Endothelial cell of umbilical vein (primary cell): ENCODE data around the gene TMEM175. TPM values are rescaled to one million over a fixed set of nuclear protein-coding genes. Genes with fewer than 3 reads are reported as not detected.

Experiments
- BruUV-seq: library from RNA; stranded (reverse); fragments of 400-500 nt; replicated peaks from 2 replicates; lab custom pipeline; 2021; lab: Mats Ljungman, UMichigan
- CTCF ChIA-PET: fragments of 300-600, 350-600 bp; sonication (Branson Sonifier 250); formaldehyde crosslinking; loops from one replicate; lab custom pipeline; 2021; ENCODE audit warnings: antibody characterized with exemption, inconsistent platforms; lab: Charles Lee
- POLR2A ChIA-PET: fragments of 300-600, 350-600 bp; sonication (Branson Sonifier 250); formaldehyde crosslinking; loops from one replicate; lab custom pipeline; 2021; ENCODE audit warnings: antibody characterized with exemption, inconsistent platforms; lab: Charles Lee
- DNase-seq: peaks from one replicate; pipeline ENCODE4 v3.0.0-alpha.2; 2011; ENCODE audit warnings: low read depth, low spot score
- FAIRE-seq: peaks from 2 replicates; lab custom pipeline; 2011; peaks lifted over from hg19 to GRCh38; lab: Jason Lieb, UNC
- H2AFZ ChIP-seq: 2 replicates; pipeline ENCODE4 v1.6.0; 2012; ENCODE audit warnings: low read depth, low read length, control low read depth, inconsistent platforms
- H3K27ac ChIP-seq: 2 replicates; pipeline ENCODE4 v1.5.1; 2011; ENCODE audit warnings: low read depth, mild to moderate bottlenecking, control low read depth, low read length, moderate library complexity; ENCODE audit not compliant: insufficient read depth
- H3K27me3 ChIP-seq, 2 experiments: 2 replicates each; pipeline versions ENCODE4 v1.6.0 to v1.6.1; 2011; ENCODE audit warnings: low read length in 2 of 2, mixed read lengths in 1 of 2; ENCODE audit not compliant: control insufficient read depth in 2 of 2, insufficient read depth in 2 of 2
- H3K36me3 ChIP-seq, 2 experiments: 2 replicates in 1 of 2; 3 replicates in 1 of 2; pipeline ENCODE4 v1.5.1; 2011; ENCODE audit warnings: low read length in 2 of 2, mild to moderate bottlenecking in 1 of 2, moderate library complexity in 1 of 2; ENCODE audit not compliant: control insufficient read depth in 2 of 2, insufficient read depth in 2 of 2; ENCODE audit errors: extremely low read depth in 1 of 2
- H3K4me1 ChIP-seq: 3 replicates; pipeline ENCODE4 v1.5.1; 2011; ENCODE audit warnings: mild to moderate bottlenecking, low read length; ENCODE audit not compliant: control insufficient read depth, insufficient read depth; ENCODE audit errors: extremely low read depth
- H3K4me2 ChIP-seq: 2 replicates; pipeline ENCODE4 v1.6.1; 2011; ENCODE audit warnings: low read length, control low read depth, mixed read lengths; ENCODE audit not compliant: insufficient read depth
- H3K4me3 ChIP-seq, 3 experiments: fragments of 200-600 bp in 1 of 3; sonication (generic), shearing (Covaris generic) in 1 of 3; replicated peaks in 1 of 3; 2 replicates each; pipeline ENCODE4 v1.5.1; 2011 to 2016; ENCODE audit warnings: control low read depth in 3 of 3, low read length in 3 of 3, mild to moderate bottlenecking in 2 of 3, inconsistent platforms in 1 of 3, low read depth in 1 of 3, moderate library complexity in 1 of 3; ENCODE audit not compliant: insufficient read depth in 1 of 3
- H3K79me2 ChIP-seq: 2 replicates; pipeline ENCODE4 v1.6.0; 2012; ENCODE audit warnings: low read length, inconsistent platforms; ENCODE audit not compliant: control insufficient read depth, insufficient read depth
- H3K9ac ChIP-seq: replicated peaks from 2 replicates; pipeline ENCODE3; 2011; ENCODE audit warnings: low read length, control low read depth; ENCODE audit not compliant: insufficient read depth; ENCODE audit errors: extremely low read depth
- H3K9me1 ChIP-seq: replicated peaks from 3 replicates; pipeline ENCODE4 v1.6.0; 2011; ENCODE audit warnings: mild to moderate bottlenecking, low read length; ENCODE audit not compliant: control insufficient read depth, insufficient read depth; ENCODE audit errors: extremely low read depth
- H3K9me3 ChIP-seq: replicated peaks from 2 replicates; pipeline ENCODE4 v1.5.1; 2012; ENCODE audit warnings: low read length, inconsistent platforms; ENCODE audit not compliant: control insufficient read depth, insufficient read depth
- H4K20me1 ChIP-seq: replicated peaks from 2 replicates; pipeline ENCODE3; 2011; ENCODE audit warnings: mild to moderate bottlenecking, low read length; ENCODE audit not compliant: control insufficient read depth, insufficient read depth; ENCODE audit errors: extremely low read depth
- FOS ChIP-seq: IDR thresholded peaks from 2 replicates; pipeline ENCODE4 v1.6.1; 2011; ENCODE audit warnings: mild to moderate bottlenecking, low read length, moderate library complexity, borderline replicate concordance; ENCODE audit not compliant: insufficient read depth
- dilution Hi-C: fragments of 300-500 bp; cut with MboI; formaldehyde crosslinking; loops from one replicate; pipeline ENCODE4 v1.15.0; 2019; ENCODE audit warnings: low sequenced_read_pairs; ENCODE audit not compliant: extremely low pct_ligation_motif_present
- intact Hi-C: fragments of 100-400 bp; cut with micrococcal nuclease; formaldehyde crosslinking; loops from one replicate; pipeline ENCODE4 v1.10.0; 2022
- polyA plus RNA-seq, 4 experiments: library from polyadenylated mRNA; depleted of rRNA in 3 of 4; stranded (reverse) in 3 of 4; unstranded in 1 of 4; fragments of >200 nt; gene quantifications; 2 replicates each; pipeline versions ENCODE4 v1.2.1 to v1.2.3, GENCODE V29; 2011 to 2012; ENCODE audit warnings: missing spikeins in 1 of 4
- total RNA-seq: library from RNA; stranded (reverse); gene quantifications from 2 replicates; pipeline ENCODE4 v1.2.3, GENCODE V29; 2021
- TF ChIP-seq, protein P1 (sequence below), 2 donors: IDR thresholded peaks; 1 replicate in 1 of 2; 2 replicates in 1 of 2; pipeline ENCODE4 v1.5.1; 2011; ENCODE audit warnings: low read length in 2 of 2, mild to moderate bottlenecking in 2 of 2, moderate library complexity in 2 of 2, control low read depth in 1 of 2, inconsistent platforms in 1 of 2, low read depth in 1 of 2; ENCODE audit not compliant: insufficient read depth in 1 of 2; ENCODE audit errors: extremely low read depth in 1 of 2

The TMEM175 gene
- total and polyA plus RNA-seq, 2 donors (not counting 3 experiments of a cell fraction or from before 2014, with no cell fraction given): 21.9 to 80.1 TPM

DNA sequence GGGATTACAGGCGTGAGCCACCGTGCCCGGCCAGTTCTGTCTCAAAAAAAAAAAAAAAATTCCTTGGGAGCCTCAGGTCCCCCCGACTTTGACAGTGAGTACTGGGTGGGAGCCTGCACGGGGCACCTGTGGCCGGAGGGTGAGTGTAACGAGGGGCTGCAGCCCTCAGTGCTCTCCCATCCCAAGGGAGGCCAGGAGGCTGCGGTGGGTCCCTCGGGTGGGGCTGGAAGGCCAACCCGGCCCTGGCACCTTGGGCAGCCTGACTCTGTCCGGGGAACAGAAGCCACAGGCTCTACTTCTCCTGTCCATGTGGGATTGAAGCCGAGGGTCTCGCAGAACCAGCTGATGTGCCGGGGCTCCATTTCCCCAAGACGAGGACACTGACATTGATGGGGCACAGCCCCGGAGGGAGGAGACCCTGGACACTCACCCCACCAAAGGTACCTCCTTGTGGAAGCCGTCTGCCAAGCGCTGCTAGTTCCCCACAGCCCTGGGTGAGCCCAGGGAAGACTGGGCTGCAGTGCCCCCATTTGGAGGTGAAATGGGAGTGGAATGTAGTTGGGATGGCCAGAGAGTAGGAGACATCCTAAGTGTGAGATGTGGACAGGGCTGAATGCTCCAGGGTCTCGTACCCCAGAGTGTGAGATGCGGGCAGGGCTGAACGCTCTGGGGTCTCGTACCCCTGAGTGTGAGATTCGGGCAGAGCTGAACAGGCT, 63.2 kb downstream of the TMEM175 start:
- ChIA-PET CTCF (no interaction called here), POLR2A (no interaction called here)
- H3K27me3 ChIP-seq: peaks cover 17 to 20% of the 10 kb centered on the region in 2 experiments
- no peak overlapping the region for H3K27ac ChIP-seq
- H4K20me1 ChIP-seq: no peaks in the 10 kb centered on the region
- no peaks in the 10 kb centered on the region for H3K79me2 ChIP-seq
- H3K4me1 ChIP-seq: peaks cover 3% of the 10 kb centered on the region
- FAIRE-seq (no peak), DNase-seq (no peak)
- no peak overlapping the region for H3K4me2 ChIP-seq
- dilution Hi-C loops: no loop called here
- no TSS peak for BruUV-seq
- no peaks in the 10 kb centered on the region for H3K9me3 ChIP-seq
- no peaks in the 10 kb centered on the region for H3K9me1 ChIP-seq
- no peak overlapping the region for H3K4me3 ChIP-seq
- no peak overlapping the region for H2AFZ ChIP-seq
- intact Hi-C loops: no loop called here
- no peak overlapping the region for H3K9ac ChIP-seq
- TF ChIP-seq, protein P1, sequence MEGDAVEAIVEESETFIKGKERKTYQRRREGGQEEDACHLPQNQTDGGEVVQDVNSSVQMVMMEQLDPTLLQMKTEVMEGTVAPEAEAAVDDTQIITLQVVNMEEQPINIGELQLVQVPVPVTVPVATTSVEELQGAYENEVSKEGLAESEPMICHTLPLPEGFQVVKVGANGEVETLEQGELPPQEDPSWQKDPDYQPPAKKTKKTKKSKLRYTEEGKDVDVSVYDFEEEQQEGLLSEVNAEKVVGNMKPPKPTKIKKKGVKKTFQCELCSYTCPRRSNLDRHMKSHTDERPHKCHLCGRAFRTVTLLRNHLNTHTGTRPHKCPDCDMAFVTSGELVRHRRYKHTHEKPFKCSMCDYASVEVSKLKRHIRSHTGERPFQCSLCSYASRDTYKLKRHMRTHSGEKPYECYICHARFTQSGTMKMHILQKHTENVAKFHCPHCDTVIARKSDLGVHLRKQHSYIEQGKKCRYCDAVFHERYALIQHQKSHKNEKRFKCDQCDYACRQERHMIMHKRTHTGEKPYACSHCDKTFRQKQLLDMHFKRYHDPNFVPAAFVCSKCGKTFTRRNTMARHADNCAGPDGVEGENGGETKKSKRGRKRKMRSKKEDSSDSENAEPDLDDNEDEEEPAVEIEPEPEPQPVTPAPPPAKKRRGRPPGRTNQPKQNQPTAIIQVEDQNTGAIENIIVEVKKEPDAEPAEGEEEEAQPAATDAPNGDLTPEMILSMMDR (IDR thresholded peaks at IDR 0.05; ENCODE audit: extremely low read depth in 1 of 2, insufficient read depth in 1 of 2, low read depth in 1 of 2, low read length in 2 of 2): no peak
- TF ChIP-seq FOS: no peak
- H3K36me3 ChIP-seq: no peaks in the 10 kb centered on the region
